Osteoblast (primary cell): Measurements from ENCODE around the gene SPINK1. TPM values are rescaled to one million over a fixed set of nuclear protein-coding genes. Genes with fewer than 3 reads are reported as not detected.

Experiments used
- DNase-seq: peaks from one replicate; pipeline ENCODE4 v3.0.0; 2011; ENCODE audit warnings: low spot score, mixed read lengths; ENCODE audit not compliant: insufficient read length; ENCODE audit errors: missing footprints
- H2AFZ ChIP-seq: 2 replicates; pipeline ENCODE4 v1.6.0; 2011; ENCODE audit warnings: mild to moderate bottlenecking, low read length
- H3K27ac ChIP-seq: 2 replicates; pipeline ENCODE4 v1.5.1; 2011; ENCODE audit warnings: mild to moderate bottlenecking, low read depth, low read length, moderate library complexity
- H3K27me3 ChIP-seq: 2 replicates; pipeline ENCODE4 v1.6.0; 2012; ENCODE audit warnings: mild to moderate bottlenecking, control low read depth, inconsistent platforms, low read length, moderate library complexity; ENCODE audit not compliant: insufficient read depth
- H3K36me3 ChIP-seq: 2 replicates; pipeline ENCODE4 v1.5.1; 2011; ENCODE audit warnings: mild to moderate bottlenecking, low read length, control low read depth, moderate library complexity; ENCODE audit not compliant: insufficient read depth
- H3K4me1 ChIP-seq: 2 replicates; pipeline ENCODE4 v1.5.1; 2011; ENCODE audit warnings: mild to moderate bottlenecking, low read length, control low read depth, moderate library complexity; ENCODE audit not compliant: insufficient read depth
- H3K4me2 ChIP-seq: 2 replicates; pipeline ENCODE4 v1.6.0; 2011; ENCODE audit warnings: mild to moderate bottlenecking, low read length; ENCODE audit not compliant: insufficient read depth
- H3K4me3 ChIP-seq: fragments of 200-600 bp; sonication (generic); 3 replicates; pipeline ENCODE4 v1.5.1; 2012; ENCODE audit warnings: mild to moderate bottlenecking, low read length, inconsistent platforms; ENCODE audit not compliant: insufficient read depth
- H3K79me2 ChIP-seq: 2 replicates; pipeline ENCODE4 v1.6.0; 2012; ENCODE audit warnings: mild to moderate bottlenecking, low read length, control low read depth, inconsistent platforms; ENCODE audit not compliant: insufficient read depth
- H3K9me3 ChIP-seq: 2 replicates; pipeline ENCODE4 v1.5.1; 2011; ENCODE audit warnings: low read depth, low read length, control low read depth
- H4K20me1 ChIP-seq: 2 replicates; pipeline ENCODE4 v1.6.0; 2012; ENCODE audit warnings: mild to moderate bottlenecking, low read length, control low read depth; ENCODE audit not compliant: insufficient read depth
- CTCF ChIP-seq: IDR thresholded peaks from 2 replicates; pipeline ENCODE4 v1.5.1; 2011; ENCODE audit warnings: mild to moderate bottlenecking, low read depth, low read length, moderate library complexity; ENCODE audit errors: extremely low read depth
- total RNA-seq: library from RNA; depleted of rRNA; stranded (reverse); fragments of >200 nt; gene quantifications from 2 replicates; pipeline ENCODE4 v1.2.3, GENCODE V29; 2012

Gene SPINK1
- total RNA-seq, 1 donor = not detected

GRCh38 chr5:147852365-147852764 lies 20.9 kb upstream of the SPINK1 start:
- no peak for DNase-seq
- no peak overlapping the region for H2AFZ ChIP-seq
- TF ChIP-seq CTCF = no peak
- no peaks in the 10 kb centered on the region for H4K20me1 ChIP-seq
- H3K4me3 ChIP-seq = no peak overlapping the region
- H3K27me3 ChIP-seq = no peaks in the 10 kb centered on the region
- no peak overlapping the region for H3K4me2 ChIP-seq
- no peak overlapping the region for H3K27ac ChIP-seq
- H3K9me3 ChIP-seq = no peaks in the 10 kb centered on the region
- no peaks in the 10 kb centered on the region for H3K4me1 ChIP-seq
- no peaks in the 10 kb centered on the region for H3K36me3 ChIP-seq
- no peaks in the 10 kb centered on the region for H3K79me2 ChIP-seq

- TF ChIP-seq CTCF = no peak
- Histone ChIP-seq H3K4me1 (no peaks in the 10 kb centered on the region), H3K27ac (no peak overlapping the region), H3K79me2 (no peaks in the 10 kb centered on the region), H2AFZ (no peak overlapping the region), H3K4me2 (no peak overlapping the region), H3K27me3 (no peaks in the 10 kb centered on the region), H3K4me3 (no peak overlapping the region), H3K9me3 (no peaks in the 10 kb centered on the region), H3K36me3 (no peaks in the 10 kb centered on the region), H4K20me1 (no peaks in the 10 kb centered on the region)
- DNase-seq = no peak
Observed at GRCh38 chr5:147851578-147851977, 20.1 kb upstream of the SPINK1 start.

GRCh38 chr5:147849226-147849625 lies 17.8 kb upstream of the SPINK1 start:
- Histone ChIP-seq H3K4me1 (no peaks in the 10 kb centered on the region), H3K4me3 (no peak overlapping the region), H3K27ac (no peak overlapping the region), H3K27me3 (no peaks in the 10 kb centered on the region), H3K4me2 (no peak overlapping the region), H3K79me2 (no peaks in the 10 kb centered on the region), H3K9me3 (no peaks in the 10 kb centered on the region), H3K36me3 (no peaks in the 10 kb centered on the region), H4K20me1 (no peaks in the 10 kb centered on the region), H2AFZ (no peak overlapping the region)
- no peak for TF ChIP-seq CTCF
- peak; percentile 53 for DNase-seq

GRCh38 chr5:147845618-147846017 lies 14.1 kb upstream of the SPINK1 start:
- Histone ChIP-seq H3K36me3 (no peaks in the 10 kb centered on the region), H2AFZ (no peak overlapping the region), H4K20me1 (no peaks in the 10 kb centered on the region), H3K79me2 (no peaks in the 10 kb centered on the region), H3K4me2 (no peak overlapping the region), H3K9me3 (no peaks in the 10 kb centered on the region), H3K27me3 (no peaks in the 10 kb centered on the region), H3K27ac (no peak overlapping the region), H3K4me1 (no peaks in the 10 kb centered on the region), H3K4me3 (no peak overlapping the region)
- no peak for TF ChIP-seq CTCF
- no peak for DNase-seq
